NCI-H524 (cell line): ENCODE measurements around the gene RMND5B.
"Not testable (repeated sequence)": the region's sequence is repeated elsewhere in the genome, so short reads cannot be mapped to it uniquely, and the experiment has no call there.

Experiments used
- DNase-seq, 2 experiments: peaks; one replicate each; lab custom pipeline; 2025; lab: John Stamatoyannopoulos, UW

RMND5B gene

DNA sequence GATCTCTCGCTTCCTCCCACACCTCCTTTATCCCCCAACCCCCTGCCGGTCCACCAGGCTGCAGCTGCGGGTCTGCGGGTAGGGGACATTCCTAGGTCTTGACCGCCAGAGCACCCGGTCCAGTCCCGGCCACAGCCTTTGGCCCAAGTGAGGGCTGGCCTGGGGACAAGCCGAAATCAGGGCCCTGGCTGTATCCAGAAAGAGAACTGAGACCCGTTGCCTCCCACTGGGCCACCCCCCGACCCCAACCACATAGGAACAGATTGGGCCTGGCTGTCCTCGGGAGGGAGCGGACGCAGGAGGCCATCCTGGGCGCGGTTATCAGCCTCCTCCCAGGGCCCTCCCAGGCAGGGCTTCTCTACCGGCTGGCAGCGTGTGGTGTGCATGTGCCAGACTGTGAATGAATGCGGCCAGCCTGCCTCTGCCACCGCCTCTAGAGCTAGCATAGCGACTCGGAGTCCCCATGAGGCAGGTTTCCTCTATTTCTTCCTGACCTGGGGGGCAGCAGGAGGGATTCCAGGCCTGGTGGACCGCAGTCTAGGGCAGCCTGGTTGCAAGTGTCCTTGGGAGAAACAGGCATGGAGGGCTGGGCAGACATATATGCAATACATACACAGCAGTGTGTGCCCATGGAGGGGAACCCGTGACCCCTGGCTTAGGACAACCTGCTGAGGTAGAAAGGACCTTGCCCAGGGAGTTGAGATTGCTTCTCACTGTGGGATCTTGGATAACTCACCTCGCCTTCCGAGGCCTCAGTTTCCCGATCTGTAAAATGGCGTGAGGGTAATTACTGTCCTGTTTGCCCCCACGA, 16.3 kb upstream of the RMND5B start:
- peak in 1 of 2 experiments; percentile 4 for DNase-seq

DNA sequence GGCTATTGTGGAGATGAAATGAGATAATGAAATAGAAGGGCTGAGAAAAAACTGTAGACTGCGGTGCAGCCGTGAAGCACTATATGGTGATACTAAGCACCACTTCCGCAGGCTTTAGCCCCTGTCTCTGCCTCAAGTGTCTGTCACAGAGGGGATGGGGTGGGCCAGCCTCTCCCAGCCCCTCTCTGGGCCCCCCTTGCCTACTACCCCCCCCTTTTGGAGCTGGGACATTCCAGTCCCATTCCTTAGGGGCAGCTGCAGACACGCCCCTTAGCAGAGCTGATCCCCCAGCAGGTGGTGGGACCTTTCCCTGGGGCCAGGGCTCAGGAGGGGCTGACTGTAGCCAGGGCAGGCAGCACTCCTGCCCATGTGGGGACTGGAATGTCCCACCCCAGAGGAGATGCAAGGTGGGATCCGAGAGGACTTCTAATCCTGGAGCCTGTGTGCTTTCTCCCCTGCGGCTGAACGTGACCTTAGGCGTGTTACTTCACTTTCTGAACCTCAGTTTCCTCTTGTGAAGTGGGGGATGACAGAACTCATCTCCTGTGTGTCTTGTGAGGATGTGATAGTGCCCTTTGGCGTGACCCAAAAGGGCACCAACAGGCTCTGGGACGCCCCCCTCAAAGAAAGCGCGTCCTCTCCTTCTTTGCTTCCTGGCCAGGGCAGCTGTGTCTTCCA, 15.5 kb upstream of the RMND5B start:
- DNase-seq = peak in 1 of 2 experiments; percentile 15

DNA sequence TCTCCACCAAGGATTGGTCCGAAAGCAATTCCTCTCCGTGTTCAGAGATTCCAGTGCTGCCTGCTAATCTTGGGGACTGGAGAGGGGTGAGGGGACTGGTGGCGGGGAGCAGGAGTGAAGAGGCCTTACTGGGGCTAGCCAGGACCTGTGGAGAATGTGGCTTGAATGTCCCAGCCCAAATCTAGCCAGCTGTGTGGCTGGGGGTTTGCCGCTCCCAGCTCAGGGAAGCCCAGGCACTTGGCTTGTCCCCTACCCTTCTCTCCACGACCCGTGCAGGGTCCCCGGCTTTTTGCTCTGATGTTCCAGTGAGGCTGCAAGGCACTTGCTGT, 15.0 kb upstream of the RMND5B start:
- no peak for DNase-seq

DNA sequence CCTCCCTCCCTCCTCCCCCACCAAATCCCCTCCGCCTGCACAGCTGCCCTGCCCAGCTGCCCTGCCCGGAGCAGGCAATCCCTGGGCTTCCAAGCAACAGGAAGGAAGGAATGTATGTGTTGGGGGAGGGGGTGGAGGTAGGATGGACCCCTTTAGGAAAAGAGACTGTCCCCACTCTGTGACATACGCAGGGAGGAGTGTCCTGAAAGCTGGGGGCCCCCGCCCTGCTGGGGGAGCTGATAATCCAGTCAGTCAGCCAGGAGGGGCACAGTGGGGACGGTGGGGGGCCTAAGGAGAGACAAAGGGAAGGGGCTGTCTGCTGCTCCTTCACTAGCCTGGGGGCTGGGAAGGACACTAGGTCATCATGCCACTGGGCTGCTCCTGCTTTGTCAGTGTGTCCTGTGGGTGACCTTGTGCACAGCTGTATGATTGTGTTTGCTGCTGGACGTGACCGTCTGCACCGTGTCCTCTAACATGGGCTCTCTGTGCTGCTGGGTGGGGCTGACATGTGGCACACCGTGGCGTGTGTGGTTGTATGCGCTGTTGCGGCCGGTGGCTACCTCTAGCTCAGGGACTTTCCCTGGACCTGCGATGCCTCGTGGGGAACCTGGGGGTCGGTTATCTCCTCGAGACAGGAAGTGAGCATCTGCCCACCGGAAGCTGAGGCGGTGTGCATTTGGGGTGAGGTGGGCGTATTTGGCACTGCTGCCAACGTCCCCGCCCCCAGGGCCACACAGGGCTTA, 14.5 kb upstream of the RMND5B start:
- peak in 1 of 2 experiments; percentile 8 for DNase-seq

DNA sequence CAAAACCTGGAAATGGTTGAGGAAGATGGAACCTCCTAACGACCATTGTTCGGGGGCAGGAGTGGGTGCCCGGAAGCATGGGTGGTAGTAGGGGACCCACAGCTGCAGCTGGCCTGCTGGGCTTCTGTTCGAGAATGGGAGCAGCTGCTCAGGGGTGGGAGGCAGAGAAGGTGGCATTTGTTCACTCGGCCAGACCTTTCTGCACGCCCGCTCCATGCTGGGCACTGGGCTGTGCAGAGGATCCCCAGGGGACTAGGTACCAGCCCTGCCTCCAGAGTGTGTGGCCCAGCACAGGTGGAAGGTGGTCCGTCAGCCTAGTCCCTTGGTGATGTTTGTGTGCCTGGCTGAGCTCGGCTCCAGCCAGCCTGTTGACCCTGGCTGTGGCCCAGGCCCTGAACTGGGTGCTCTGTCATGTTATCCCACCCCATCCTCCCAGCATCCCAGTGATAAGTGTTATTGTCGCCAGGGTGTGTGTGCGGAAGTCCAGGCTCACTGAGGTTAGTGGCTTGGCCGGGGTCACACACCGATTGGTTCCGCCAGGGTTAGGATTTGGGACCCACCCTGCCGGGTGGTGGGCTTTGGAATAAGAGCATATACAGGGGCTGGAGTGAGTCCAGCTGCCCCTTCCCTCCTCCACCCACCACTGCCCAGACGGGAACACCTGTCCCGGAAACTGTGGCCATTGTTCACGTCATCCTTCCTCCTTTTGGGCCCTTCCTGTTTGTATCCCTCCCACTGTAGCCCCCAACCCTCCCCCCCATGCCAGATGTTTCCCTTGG, 12.7 kb upstream of the RMND5B start:
- no peak for DNase-seq

DNA sequence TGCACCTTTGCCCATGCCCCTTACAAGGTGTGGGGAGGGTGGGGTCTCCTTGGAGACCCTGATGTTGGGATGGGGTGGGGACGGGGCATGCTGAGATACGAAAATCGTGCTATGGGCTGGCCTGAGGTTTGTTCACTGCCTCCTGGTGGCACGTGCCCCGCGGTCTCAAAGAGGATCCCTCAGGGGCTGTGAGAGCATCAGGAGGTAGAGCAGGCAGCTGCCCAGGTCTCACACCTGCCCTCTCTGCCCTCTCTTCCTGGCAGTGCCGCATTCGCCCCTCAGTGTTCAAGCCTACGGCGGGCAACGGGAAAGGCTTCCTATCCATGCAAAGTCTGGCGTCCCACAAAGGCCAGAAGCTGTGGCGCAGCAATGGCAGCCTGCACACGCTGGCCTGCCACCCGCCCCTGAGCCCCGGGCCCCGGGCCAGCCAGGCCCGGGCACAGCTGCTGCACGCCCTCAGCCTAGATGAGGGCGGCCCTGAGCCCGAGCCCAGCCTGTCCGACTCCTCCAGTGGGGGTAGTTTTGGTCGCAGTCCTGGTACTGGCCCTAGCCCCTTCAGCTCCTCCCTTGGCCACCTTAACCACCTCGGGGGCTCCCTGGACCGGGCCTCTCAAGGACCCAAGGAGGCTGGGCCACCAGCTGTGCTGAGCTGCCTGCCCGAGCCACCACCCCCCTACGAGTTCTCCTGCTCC, 10.8 kb upstream of the RMND5B start:
- no peak for DNase-seq

DNA sequence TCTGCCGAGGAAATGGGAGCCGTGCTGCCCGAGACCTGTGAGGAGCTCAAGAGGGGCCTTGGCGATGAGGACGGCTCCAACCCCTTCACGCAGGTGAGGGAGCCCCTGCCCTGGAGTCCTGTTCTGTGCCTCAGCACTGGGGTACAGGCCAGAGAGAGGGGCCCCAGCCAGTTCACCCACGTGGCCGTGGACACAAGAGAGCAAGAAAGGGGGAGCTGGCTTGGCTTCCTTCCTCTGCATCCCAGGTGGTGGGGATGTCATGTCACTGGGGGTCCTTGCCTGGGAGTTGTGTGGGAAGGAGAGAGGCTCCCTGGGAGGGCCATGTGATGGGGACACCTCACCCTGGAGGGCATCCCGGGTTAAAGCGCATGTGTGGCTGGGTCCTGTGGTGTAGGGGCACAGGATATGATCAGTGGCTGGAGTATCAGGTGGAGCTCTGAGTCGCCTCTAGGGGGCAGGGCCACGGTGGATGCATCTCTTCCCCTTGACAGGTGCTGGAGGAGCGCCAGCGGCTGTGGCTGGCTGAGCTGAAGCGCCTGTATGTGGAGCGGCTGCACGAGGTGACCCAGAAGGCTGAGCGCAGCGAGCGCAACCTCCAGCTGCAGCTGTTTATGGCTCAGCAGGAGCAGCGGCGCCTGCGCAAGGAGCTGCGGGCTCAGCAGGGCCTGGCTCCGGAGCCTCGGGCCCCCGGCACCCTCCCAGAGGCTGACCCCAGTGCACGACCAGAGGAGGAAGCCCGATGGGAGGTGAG, 10.0 kb upstream of the RMND5B start:
- peak; percentile 80 to 96 for DNase-seq

DNA sequence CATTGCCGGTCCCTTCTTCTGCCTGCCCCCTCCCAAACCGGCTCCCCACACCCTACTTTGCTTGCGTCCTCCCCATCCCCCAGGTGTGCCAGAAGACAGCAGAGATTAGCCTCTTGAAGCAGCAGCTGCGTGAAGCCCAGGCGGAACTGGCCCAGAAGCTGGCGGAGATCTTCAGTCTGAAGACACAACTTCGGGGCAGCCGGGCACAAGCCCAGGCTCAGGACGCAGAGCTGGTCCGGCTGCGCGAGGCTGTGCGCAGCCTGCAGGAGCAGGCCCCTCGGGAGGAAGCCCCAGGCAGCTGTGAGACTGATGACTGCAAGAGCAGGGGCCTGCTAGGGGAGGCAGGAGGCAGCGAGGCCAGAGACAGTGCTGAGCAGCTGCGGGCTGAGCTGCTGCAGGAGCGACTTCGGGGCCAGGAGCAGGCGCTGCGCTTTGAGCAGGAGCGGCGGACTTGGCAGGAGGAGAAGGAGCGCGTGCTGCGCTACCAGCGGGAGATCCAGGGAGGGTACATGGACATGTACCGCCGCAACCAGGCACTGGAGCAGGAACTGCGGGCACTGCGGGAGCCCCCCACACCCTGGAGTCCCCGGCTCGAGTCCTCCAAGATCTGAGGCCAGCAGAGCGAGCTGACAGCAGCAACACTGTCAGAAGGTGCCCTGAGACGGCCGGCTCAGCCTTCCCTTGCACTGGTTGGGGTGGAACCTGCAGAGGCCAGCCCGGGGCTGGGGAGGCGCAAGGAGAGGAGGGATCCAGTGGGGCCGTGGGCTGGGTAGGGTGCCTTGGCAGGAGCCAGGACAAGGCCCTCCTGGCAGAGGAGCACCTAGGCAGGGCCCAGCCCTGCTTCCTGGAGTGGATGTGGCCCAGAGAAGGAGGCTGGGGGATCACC, 9.2 kb upstream of the RMND5B start:
- DNase-seq = peak; percentile 54 to 73

DNA sequence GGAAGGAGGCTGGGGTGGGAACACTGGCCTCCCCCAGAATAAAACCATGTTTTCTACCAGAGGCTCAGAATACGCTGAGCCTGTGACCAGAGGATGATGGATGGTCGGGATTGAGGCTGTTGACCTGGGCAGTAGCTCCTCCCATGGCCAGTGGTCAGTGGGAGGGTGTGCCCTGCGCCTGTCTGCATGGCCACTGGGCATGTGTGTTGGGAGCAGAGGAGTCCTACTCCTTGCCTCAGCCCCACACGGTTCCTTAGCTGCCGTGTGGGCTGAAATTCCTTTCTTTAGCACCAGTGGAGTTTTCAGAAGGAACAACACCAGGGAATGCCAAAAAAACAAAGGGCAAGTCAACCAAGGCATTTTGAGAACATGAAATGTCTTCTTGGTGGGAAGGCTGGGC, 8.5 kb upstream of the RMND5B start:
- no peak for DNase-seq

DNA sequence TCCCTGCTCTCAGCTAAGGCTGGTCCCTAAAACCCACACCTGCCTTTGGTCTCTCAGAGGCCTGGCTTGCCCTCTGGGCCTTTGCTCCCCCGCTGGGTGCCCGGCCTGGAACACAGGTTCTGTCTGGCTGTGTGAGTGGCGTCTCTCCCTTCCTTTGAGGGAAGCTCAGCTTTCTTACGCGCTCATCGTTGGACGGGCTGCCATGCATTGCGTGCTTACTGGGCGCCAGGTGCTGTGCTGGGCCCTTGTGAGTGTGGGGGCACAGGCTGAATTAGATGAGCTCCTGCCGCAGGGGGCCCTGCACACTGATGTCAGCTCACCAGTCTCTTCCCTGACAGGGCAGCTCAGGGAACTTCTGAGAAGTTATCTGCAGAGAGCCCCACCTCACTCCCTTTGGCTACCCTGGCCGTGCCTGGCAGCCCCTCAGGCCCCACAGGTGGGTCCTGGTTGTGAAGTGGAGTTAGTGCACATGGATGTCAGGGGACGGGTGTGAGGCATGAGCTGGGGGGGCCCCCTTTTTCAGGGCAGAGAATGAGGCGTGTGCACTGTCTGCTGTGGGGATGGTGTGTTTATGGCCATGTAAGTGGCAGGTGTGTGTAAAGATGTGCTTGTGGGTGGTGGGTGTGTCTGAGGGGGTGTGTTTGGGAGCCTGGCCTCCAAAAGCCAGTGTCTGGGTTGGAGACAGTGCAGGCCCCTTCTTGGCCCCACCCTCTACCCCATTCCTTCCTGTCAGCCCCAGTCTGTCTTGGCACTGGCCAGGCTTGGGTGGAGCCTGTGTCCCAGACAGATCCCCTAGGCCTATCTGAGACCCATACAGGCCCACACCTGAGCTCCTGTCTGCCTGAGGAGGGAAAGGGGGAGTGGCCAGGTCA, 7.5 kb upstream of the RMND5B start:
- DNase-seq = no peak

DNA sequence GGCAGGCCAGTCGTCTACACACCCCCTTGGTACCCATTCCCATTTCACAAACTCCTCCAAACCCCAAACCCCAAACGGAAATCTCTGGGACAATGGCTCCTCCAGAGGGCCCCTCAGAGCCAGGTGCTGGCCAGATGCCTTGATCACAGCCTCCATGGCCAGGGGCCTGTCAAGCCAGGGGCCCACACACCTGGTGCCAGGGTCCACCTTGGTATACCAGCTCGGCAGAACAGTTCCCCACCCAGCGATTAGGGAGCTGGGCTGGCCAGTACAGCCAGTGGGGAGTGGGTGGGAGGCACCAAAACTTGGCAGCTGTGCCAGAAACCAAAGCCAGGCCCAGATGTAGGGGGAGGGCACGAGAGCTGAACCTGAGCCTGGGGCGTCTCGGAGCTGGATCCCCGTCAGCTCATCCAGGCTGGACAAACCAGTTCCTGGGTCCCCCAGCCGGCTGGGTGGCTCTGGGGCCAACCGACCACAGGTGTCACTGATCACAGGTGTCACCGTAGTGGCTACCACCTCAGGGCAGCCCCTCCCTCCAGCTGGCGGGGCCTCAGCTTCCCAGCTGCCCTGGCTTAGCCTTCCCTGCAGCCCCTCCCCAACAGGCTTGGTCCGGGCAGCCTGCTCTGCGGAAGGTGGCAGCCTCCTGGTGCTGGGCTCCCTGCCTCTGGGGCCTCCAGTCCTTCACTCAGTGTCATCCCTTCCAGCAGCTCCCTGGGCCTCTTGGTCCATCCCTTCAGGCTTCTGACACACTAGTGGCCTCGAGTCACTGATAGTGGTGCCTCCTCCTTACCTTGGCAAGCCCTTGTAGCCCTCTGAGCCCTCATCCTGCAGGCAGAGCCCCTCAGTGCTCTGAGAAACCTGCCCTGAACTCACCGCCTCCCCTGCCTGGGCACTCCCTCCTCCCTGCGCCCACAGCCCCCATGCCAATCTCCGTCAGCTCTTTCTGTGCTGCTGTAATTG, 6.6 kb upstream of the RMND5B start:
- DNase-seq = no peak

DNA sequence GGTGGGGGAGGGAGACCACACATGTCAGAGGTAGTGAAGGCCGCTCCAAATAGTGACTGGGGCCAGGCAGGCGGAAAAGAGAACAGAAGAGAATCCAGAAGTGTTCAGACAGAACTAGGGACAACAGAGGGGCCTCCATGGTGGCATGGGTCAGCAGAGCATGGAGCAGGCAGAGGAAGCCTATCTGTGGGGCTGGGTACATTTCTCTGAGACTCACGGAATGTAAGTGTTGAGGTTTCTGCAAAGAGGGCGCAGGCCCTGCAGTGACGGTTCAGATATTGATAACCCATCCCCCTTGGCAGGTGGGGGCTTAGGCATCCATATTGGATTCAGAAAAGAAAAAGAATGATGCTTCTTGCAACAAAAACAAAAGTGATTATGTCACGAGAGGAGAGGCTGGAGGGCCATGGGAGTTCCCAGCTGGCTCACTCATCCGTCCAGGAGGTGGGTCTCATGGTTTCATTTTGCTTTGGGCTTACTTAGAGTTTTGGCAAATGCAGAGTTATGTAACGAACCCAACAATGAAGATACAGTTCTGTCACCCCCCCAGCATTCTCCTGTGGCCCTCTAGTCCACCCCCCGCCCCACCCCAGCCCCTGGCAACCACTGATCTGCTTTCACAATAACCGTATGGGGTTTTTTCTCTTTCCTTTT, 5.4 kb upstream of the RMND5B start:
- no peak for DNase-seq

DNA sequence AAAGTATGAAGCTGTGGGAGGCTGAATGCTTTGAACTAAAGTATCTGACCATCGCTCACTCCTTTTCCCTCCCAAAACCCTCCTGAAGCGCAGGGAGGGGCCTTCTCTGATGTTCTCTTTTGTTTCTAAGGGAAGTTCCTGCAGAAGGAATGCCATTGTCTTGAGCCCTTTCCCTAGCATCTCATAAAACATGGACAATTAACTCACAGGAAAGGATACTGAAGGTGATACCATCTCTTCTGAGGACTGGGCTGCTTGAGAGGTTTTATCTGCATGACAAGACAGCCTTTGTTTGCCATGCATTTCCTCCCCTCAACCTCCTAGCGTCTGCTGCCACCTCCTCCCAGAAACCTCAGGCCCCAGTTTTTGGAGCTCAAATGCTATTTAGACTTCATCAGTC, 4.3 kb upstream of the RMND5B start:
- no peak for DNase-seq

DNA sequence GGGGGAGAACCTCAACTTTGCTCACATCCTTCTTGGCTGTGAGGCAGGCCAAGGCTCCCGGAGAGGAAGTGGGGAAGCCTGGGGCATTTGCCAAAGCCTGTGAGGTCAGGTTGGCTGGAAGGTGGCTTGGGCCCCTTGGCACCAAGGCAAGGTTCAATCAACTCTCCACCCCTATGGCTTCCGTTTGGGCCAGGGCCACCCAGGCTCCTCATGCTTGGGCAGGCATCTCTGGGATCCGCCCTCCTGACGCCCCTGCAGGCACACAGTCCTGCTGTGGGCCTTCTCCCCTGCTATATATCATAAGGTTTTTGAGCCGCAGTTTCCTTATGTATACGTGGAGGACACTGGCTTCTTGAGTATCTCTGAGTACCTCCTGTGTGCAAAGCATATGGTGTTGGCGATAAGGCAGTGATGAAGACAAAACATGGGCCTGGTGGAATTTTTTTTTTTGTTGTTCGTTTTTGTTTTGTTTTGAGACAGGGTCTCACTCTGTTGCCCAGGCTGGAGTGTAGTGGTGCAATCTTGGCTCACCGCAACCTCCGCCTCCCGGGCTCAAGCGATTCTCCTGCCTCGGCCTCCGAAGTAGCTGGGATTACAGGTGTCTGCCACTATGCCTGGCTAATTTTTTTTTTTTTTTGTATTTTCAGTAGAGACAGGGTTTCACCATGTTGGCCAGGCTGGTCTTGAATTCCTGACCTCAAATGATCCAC, 3.4 kb upstream of the RMND5B start:
- DNase-seq = not testable (repeated sequence)

DNA sequence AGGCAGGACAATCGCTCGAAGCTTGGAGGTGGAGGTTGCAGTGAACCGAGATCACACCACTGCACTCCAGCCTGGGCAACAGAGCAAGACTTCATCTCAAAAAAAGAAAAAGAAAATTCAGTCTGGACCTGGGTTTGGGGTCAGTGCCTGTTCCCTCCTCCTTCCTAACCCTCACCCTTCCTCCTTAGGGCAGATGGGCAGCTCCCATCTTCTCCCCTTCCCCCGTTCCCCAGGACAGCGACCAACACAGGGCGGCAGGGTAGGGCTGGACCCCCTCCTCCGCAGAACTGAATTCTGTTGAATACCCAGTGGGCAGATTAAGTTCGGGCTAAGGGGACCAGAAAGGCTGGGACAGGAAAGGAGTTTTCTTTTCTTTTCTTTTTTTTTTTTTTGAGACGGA, 1.5 kb upstream of the RMND5B start:
- no peak for DNase-seq

DNA sequence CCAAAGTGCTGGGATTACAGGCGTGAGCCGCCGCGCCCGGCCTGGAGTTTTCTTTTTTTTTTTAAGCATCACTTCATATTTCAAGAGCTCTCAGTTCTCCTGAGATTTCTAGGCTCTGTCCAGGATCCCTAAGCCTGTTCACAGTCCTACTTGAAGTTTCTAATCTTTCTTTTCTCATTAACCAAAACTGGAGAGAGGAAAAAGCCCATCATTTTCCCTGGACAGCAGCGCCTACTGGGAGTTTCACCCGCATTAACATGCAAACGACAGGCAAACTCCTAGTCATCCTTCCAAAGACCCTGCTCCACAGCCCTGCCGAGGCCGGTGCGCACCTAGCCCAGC, 609 bp upstream of the RMND5B start:
- DNase-seq = not testable (repeated sequence)
